C4-2B (cell line): ENCODE measurements around the gene KPNB1.

Experiments
- ZFX ChIP-seq: fragments of 450-650 bp; IDR thresholded peaks from 2 replicates; pipeline ENCODE4 v1.6.1; 2017
- TF ChIP-seq, protein P1 (sequence below): fragments of 450-650 bp; conservative IDR thresholded peaks from 2 replicates; pipeline ENCODE4 v1.5.1; 2017; ENCODE audit warnings: mild to moderate bottlenecking

DNA sequence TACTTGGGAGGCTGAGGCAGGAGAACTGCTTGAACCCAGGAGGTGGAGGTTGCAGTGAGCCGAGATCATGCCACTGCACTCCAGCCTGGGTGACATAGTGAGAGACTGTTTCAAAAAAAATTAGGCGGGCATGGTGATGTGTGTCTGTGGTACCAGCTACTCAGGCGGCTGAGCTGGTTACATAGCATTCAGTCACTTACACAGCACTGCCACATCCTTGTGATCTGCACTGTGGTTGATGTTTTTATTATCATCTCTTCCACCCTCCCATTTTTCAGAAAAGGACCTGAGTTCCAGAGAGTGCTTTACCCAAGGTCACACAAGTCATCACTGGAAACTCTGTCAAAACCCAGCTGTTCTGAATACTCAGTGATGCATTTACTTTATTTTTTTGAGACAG is 14.8 kb upstream of the KPNB1 start:
- TF ChIP-seq, protein P1, sequence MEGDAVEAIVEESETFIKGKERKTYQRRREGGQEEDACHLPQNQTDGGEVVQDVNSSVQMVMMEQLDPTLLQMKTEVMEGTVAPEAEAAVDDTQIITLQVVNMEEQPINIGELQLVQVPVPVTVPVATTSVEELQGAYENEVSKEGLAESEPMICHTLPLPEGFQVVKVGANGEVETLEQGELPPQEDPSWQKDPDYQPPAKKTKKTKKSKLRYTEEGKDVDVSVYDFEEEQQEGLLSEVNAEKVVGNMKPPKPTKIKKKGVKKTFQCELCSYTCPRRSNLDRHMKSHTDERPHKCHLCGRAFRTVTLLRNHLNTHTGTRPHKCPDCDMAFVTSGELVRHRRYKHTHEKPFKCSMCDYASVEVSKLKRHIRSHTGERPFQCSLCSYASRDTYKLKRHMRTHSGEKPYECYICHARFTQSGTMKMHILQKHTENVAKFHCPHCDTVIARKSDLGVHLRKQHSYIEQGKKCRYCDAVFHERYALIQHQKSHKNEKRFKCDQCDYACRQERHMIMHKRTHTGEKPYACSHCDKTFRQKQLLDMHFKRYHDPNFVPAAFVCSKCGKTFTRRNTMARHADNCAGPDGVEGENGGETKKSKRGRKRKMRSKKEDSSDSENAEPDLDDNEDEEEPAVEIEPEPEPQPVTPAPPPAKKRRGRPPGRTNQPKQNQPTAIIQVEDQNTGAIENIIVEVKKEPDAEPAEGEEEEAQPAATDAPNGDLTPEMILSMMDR = no peak
- TF ChIP-seq ZFX = no peak
